COLO668 (cell line): Measurements from ENCODE around the gene HOXB1.

Source experiments
- DNase-seq: peaks from one replicate; lab custom pipeline; 2025; ENCODE audit not compliant: unreplicated experiment; lab: John Stamatoyannopoulos, UW

Gene HOXB1

GRCh38 chr17:48567646-48568354 lies 37.0 kb upstream of the HOXB1 start:
- DNase-seq, result no peak

- DNase-seq, result peak; percentile 56
Observed at GRCh38 chr17:48567209-48567608, 36.4 kb upstream of the HOXB1 start.

GRCh38 chr17:48566717-48567116 lies 35.9 kb upstream of the HOXB1 start:
- DNase-seq, result no peak

DNA sequence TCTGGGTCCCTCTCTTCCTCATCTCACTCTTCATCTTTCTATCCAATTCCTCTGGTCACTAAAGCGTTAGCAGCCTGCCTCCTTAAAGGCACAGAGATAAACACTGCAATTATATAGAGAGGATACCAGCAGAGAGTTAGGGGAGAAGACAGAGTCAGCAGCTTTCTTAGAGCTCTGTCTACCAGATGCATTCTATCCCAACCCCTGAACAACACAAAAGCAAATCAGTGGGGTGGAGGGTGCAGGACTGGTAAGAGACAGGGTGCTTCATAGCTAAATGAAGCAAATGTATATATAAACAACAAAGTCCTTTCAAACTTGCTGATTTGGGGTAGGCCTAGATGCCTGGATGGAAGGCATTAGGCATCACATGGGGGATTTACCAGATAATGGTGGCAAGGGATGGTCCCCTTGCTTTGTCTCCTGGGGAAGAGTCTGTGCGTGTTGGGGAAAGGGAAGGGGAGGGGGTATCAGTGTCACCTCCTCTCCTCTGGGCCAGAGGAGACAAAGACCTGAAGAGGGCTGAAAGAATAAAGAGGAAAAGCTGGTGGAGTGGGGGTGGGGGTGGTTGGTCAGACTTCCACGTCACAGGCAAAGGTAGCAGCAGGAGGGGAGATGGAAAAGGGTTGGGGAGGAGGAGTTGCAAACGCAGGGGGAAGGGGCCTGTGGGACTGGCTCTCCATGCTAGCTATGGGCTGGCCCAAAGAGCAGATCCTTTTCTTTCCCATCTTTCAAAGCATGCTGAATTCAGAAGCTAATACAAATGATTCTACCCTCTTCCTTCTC lies 35.3 kb upstream of the HOXB1 start:
- no peak for DNase-seq

DNA sequence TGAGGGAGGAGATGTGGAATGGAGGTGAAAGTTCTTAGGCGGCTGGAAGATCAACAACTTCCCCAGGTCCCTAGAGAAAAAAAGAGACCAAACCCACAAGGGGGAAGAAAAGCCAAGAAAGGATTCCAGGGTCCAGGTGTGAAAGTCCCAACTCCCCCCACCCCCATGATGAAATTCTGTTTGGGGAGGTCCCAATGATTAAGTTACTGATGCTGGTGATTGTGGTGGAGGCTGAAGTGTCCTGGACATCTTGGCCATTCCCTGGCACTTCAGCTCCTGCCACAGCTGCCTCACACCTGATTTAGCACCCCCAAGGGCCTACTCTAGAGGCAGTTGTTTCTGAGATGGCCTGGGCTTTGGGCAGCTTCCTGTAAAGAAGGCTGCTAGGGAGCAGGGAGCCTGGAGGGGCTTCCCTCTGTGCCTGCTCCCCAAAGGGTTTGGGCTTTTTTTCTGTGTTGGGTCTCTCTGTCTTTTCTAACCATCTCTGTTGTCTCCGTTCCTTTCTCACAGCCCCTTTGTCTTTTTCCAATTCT lies 34.3 kb upstream of the HOXB1 start:
- no peak for DNase-seq

DNA sequence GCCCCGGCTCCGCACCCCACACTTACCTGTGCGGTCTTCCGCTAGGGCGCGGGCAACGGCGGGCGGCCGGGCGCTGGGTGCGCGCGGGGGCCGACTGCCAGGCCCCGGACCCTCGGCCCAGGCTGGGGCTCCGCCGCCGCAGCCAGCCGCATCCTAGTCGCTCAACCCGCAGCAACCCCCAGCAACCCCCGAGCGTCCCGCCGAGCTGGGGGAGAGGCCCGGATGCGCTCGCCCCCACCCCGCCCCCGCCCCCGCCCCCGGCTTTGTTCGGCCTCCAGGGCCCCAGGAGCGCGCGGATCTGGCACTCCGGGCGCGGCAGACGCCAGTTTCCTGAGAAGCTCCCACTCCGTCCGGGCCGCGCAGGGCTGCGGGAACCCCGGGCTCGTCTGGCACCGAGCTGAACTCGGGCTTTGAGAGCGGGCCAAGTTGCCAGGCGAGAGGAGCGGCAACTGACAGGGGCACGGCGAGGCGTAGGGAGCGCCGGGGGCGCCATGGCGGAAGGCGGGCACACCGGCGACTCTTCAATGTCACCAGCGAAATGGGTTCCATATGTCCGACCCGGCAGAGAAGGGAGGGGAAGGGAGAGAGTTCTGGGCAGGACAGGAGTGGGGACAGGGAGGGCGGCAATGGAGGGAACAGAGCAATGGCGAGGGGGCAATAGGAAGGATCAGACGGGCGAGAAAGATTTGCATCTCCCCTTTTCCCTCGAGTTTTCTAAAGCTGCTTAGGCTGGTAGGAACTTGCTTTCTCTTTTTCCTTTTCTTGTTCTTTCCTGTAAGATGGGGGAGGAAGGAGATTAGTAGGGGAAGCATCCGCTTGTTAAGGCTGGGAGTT lies 33.6 kb upstream of the HOXB1 start:
- DNase-seq, result no peak

DNA sequence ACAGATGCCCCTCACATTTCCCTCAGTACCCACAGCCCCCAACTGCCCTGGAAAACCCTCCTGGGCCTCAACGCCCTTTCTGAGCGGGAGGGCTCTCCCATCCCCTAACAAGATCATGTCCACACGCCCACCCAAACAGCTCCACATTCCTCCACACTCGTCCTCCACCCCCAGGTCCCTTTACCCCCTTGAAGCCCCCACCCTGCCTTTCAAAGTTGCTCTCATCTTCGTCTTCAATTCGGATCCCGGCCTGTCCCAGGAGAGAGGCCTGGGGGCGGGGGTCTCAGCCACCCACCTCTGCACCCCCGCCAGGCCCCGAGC lies 33.0 kb upstream of the HOXB1 start:
- DNase-seq, result no peak

DNA sequence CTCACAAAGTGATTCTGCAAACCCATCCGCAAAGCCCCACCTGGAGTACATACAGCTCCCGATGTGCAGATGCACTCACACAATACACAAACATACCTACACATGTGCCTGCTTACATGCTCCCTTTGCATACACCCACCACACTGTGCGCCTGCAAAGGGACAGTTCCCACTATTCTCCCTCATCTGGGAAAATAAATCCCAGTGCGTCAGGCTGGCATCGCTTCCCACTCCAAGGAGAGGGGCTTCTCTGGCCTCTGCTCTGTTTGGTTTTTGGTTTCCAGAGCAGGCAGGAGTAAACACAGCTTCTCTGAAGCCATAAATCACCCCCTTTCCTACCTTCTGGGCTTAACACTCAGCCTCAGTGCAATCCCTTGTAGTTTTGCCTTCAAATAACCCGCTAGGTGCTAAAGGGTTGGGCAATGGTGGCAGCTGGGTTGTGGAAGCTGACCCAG lies 32.6 kb upstream of the HOXB1 start:
- no peak for DNase-seq

DNA sequence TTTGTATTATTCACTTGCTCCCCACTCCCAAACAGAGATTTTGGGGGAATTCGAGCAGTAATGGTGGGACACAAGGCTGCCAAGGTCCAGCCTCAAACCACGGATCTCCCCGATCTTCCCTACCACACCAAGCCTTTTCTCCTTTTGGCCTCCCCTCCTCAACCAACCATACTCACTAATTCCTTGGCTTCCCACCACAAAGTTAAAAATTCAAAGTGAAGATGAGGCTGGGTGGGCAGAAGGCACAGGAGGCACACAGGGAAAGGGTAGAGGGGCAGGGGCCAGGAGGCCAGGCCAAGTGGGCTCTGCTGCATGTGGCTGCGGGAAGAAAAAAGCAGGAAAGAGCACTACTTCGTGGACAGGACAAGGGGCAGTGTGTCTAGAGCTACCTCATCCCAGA lies 32.1 kb upstream of the HOXB1 start:
- DNase-seq, result no peak

DNA sequence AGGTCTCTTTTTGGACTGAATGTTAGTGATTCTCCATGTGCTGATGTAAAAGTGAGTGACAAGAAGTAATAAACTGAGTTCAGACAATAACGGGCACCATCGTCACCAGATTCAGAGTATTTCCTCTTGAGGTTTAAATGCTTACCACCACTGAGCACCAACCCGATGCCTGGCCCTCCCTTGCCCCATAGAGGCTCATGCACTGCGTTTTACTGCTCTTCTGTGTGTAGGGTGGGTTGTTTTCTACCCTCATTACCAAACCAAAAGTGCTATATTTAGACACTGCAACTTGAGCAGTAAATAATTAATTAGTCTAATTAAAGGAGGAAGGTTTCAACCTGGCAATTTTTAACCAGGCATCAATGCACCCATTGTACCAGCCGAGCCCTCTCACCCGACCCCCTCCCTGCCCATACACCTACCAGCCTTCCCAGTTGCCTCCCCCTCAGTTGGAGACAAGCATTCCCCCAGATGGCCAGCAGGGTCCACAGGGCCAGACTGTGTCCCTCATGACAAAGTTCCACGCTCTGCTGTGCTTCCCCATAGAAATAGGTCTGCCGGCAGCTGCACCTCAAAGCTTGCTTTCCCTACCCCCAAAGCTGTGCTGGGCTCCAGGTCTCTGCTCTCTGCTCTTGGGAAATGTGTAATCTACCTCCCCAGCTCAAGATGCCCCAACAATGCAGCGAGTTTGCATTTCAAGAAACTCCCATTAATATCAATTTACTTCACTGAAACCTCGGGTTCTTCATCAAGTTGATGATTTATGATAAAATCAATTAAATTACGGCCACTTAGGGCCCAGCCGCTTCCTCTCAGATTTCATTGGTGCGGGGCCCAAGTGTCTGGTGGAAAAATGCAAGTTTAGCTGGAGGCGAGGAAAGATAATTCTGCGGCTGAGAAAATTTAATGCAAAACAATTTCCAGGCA lies 31.3 kb upstream of the HOXB1 start:
- peak; percentile 11 for DNase-seq

DNA sequence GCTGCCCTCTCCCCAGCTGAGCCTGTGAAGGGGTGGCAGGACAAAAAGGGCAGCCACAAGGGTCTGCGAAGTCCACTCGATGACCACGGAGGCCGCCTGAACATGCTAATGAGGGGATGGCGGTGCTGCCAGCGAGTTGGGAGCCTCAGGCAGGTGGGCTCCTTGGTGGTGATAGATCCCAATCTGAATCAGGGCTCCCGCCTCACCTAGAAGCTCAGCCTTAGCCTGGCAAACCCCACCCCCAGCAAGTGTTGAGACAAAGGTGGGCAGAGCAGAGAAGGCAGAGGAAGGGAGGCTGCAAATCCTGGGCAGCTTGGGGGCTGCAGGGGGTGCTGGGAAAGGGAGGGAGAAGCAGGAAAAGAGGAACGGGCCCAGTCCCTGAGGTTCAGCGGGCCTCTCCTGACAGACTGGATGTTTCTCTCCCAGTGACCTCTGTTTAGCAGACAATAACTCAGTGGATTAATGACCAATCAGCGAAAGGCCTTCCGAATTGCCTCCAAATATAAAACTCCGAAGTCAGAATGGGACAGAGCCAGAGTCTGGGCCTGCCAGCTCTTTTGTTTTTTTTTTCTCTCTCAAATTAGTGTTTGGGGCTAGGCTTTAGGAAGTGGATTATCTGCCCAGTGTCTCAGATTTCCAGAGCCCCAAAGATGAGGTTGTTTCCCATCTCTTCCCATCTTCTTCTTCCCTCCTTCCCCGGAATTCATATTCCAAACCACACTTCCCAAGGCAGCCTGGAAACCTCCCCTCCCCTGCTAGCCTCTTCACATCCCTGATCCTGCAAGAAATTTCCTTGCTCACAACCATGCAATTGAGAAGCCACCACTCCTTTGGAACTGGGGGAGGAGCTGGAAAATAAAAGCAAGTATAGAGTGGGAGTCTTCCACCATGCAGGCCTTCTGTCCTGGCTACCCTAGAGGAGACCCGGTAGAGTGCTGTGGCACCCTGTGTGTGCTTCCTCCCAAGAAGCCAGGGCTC lies 29.3 kb upstream of the HOXB1 start:
- no peak for DNase-seq

GRCh38 chr17:48559122-48559839 lies 28.5 kb upstream of the HOXB1 start:
- DNase-seq, result no peak

GRCh38 chr17:48558831-48559121 lies 28.0 kb upstream of the HOXB1 start:
- DNase-seq, result no peak

DNA sequence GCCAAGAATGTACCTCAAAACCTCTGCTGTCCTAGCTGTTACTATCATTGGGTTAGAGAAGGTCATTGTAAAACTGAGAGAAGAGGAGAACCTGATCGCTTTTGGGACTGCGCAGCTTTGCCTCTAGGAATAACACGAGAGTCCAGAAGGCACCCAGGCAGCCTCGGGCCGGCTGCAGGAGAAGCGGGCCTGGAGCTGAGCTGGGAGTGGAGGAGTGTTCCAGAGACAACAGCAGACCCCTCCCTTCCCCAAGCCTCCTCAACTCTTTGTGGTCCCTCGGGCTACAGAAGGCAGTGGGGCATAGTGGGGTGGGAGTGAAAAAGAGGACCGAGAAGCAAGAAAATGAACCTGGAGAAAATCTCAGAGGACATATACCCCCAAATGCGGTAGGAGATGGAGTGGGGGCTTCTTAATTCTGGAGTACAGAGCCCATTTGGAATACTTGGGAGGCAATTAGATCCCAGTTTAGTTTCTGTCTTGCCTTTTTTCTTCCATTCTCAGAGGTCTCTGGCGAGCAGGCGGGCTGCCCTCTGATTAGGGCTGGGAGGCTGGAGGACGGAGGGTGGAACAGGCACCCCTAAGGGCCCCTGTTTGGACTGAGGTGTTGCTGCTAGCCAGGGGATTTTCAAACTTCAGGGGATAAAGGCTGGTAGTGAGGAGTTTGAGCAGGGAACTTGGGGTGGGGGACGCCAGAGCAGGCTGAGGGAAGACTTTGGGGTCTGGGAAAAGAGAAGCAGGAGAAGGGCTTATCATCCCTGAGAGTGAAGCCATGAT lies 27.4 kb upstream of the HOXB1 start:
- no peak for DNase-seq

DNA sequence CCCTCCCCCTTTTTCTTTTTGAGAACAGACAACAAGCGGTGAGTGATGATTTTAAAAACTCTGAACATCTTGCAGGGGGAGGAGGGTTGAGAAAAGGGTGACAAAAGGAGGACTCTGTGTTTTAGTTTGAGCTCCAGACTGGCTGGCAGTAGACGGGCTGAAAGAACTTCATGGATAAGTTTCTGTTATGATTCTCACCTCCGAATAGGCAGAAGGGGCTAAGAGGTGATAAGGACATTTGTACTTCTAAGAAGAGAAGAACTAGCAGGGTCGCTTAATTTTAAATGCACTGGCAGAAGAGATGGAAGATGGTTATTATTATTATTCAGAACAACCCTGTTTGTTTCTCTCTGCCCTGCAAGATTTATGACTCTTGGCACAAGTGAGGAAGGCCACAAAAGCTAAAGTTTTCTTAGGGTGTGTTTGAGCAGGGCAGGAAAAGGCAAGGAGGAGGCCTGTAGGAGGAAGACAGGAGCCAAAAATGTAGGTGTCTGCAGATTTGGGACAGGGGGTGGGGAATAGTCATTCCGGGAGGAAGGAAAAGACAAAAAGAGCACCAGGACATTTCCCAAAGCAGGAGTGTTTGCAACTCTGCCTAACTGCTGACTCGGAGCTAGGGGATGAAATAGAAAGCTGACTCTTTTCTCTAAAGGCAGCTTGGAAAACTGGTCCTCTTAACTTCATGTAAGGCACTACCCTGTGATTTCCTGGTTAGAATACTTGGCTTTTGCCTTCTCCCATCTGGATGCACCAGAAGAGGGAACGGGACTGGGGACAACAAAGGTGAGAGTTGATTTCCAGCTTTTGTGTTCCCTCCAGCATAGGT lies 26.0 kb upstream of the HOXB1 start:
- no peak for DNase-seq

- no peak for DNase-seq
Observed at GRCh38 chr17:48556229-48556575, 25.4 kb upstream of the HOXB1 start.
